H1 (cell line): ENCODE results near the gene KLK6. TPM values are rescaled to one million over a fixed set of nuclear protein-coding genes. Genes with fewer than 3 reads are reported as not detected.
A peak's percentile ranks its signal among the peaks of the same experiment; 100 is the strongest.

ENCODE experiments used
- BRCA1 ChIP-seq: IDR thresholded peaks from 2 replicates; pipeline ENCODE4 v1.6.1; 2012; ENCODE audit warnings: low read depth, low read length, improper control_type of control experiment
- RAD21 ChIP-seq, 2 experiments: IDR thresholded peaks in 1 of 2; conservative IDR thresholded peaks in 1 of 2; 2 replicates each; pipeline ENCODE4 v1.6.1; 2011; ENCODE audit warnings: low read depth in 2 of 2, low read length in 2 of 2, improper control_type of control experiment in 1 of 2, inconsistent platforms in 1 of 2, mild to moderate bottlenecking in 1 of 2, moderate library complexity in 1 of 2
- SIX5 ChIP-seq: IDR thresholded peaks from 2 replicates; pipeline ENCODE4 v1.6.1; 2011; ENCODE audit warnings: mild to moderate bottlenecking, low read depth, low read length
- SUZ12 ChIP-seq: fragments of 200-600 bp; sonication (generic); IDR thresholded peaks from 2 replicates; pipeline ENCODE4 v1.6.1; 2012; ENCODE audit warnings: mild to moderate bottlenecking, inconsistent platforms, low read length, moderate library complexity, mixed read lengths
- TEAD4 ChIP-seq: IDR thresholded peaks from 2 replicates; pipeline ENCODE4 v1.6.1; 2012; ENCODE audit warnings: low read depth, low read length, inconsistent platforms, mixed read lengths
- polyA plus RNA-seq, 7 experiments: library from polyadenylated mRNA; depleted of rRNA in 3 of 7; stranded (reverse) in 5 of 7; unstranded in 2 of 7; fragments of >200 nt in 5 of 7; fragments of 200-250 nt in 2 of 7; gene quantifications; 1 replicate in 5 of 7; 2 replicates in 1 of 7; 4 replicates in 1 of 7; pipeline versions ENCODE4 v1.2.1 to v1.2.3, GENCODE V29; 2011 to 2013; ENCODE audit warnings: missing spikeins in 2 of 7, mixed read lengths in 2 of 7
- total RNA-seq: library from RNA; stranded (reverse); fragmentation: NEBNext Ultra II Directional; extraction: Animal tissue kit (Norgen Biotek cat#: 25700); gene quantifications from 2 replicates; pipeline ENCODE4 v1.2.1, GENCODE V29; 2021
- TF ChIP-seq, protein P1 (sequence below): IDR thresholded peaks from 2 replicates; pipeline ENCODE4 v1.6.1; 2012; ENCODE audit warnings: inconsistent platforms

The KLK6 gene
- total and polyA plus RNA-seq, 2 of the 8 experiments (the other 6 are each of a cell fraction or from before 2014, with no cell fraction given) = 0.69 to 3.2 TPM

DNA sequence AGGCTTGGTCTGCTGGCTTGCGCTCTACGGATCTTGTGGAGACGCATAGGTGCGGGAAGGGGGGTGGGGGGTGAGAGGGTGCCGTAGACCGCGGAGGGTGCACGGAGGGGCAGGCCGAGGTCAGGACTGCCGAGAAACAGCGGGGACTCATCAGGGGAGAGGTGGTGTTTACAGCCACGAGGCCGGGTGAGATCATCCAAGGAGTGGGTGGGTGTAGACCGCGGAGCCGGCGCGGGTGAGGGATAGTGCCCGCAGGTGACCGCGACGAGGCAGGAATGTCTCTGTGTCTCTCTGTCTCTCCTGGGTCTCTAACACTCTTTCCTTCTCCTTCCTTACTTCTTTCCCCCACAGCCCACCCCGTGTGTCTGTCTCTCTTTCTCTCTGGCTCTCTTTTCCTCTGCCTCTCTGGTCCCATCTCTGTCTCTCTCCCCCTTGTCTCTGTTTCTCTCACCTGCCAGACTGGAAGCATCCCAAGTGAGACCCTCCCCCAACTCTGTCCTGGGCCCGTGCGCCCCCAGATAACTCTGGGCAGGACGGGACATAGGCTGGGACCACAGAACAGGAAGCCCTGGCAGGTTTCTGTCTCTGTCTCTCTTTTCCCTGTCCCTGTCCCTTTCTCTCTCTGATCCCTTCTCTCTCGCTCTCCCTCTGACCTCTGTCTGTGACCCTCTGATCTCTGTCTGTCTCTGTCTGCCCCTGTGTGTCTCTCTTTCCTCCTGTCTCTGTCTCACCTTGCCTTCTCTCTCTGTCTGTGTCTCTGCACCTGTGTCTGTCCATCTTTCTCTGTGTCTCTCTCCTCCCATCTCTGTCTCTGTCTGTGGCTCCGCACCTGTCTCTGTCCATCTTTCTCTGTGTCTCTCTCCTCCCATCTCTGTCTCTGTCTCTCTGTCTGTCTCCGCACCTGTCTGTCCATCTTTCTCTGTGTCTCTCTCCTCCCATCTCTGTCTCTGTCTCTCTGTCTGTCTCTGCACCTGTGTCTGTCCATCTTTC lies 56.4 kb downstream of the KLK6 start (continued):
- TF ChIP-seq SIX5 (no peak), SUZ12 (peak; percentile 43; the same call in 1 of the 2 replicates), TEAD4 (0 out of 2 replicates have a peak, but pooled peaks have one; percentile 9), BRCA1 (no peak), RAD21 (IDR thresholded peaks at IDR 0.05 in 1 of 2, conservative IDR thresholded peaks at IDR 0.05 in 1 of 2; ENCODE audit: low read depth in 2 of 2, low read length in 2 of 2) (no peak)
- TF ChIP-seq, protein P1, sequence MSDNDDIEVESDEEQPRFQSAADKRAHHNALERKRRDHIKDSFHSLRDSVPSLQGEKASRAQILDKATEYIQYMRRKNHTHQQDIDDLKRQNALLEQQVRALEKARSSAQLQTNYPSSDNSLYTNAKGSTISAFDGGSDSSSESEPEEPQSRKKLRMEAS = no peak
